GM12878 (cell line): Measurements from ENCODE around the gene MUC7. TPM values are rescaled to one million over a fixed set of nuclear protein-coding genes. Genes with fewer than 3 reads are reported as not detected.

Experiments used
- ATAC-seq: fragments of 200-7000 bp; cut with Tn5 transposase; 3 replicates; pipeline ENCODE4 v1.9.1; 2020; ENCODE audit warnings: mild to moderate bottlenecking, moderate library complexity
- BruUV-seq: library from RNA; stranded (reverse); fragments of 400-500 nt; replicated peaks from 2 replicates; lab custom pipeline; 2021; lab: Mats Ljungman, UMichigan
- CTCF ChIA-PET: fragments of 300-600 bp; sonication (Branson Sonifier 250); formaldehyde crosslinking; extraction: SDS; loops from one replicate; lab custom pipeline; 2021; ENCODE audit warnings: inconsistent platforms; lab: Yijun Ruan, JAX
- POLR2A ChIA-PET: fragments of 350-600 bp; formaldehyde crosslinking; extraction: SDS; loops from one replicate; lab custom pipeline; 2021; ENCODE audit warnings: inconsistent platforms; lab: Charles Lee
- RAD21 ChIA-PET: fragments of 300-600 bp; sonication (Branson Sonifier 250); formaldehyde crosslinking; loops from one replicate; lab custom pipeline; 2023; ENCODE audit warnings: antibody characterized with exemption; ENCODE audit not compliant: unreplicated experiment; lab: Charles Lee
- SMC1A ChIA-PET: fragments of 300-600 bp; sonication (Branson Sonifier 250); formaldehyde crosslinking; loops from one replicate; lab custom pipeline; 2023; ENCODE audit not compliant: unreplicated experiment, uncharacterized antibody; lab: Charles Lee
- DNase-seq: peaks from one replicate; pipeline ENCODE4 v3.0.0-alpha.2; 2011; ENCODE audit warnings: low read depth, low spot score
- FAIRE-seq: peaks from 3 replicates; lab custom pipeline; 2011; peaks lifted over from hg19 to GRCh38; lab: Jason Lieb, UNC
- H2AFZ ChIP-seq: 2 replicates; pipeline ENCODE4 v1.6.0; 2011; ENCODE audit warnings: low read depth, low read length, control low read depth; ENCODE audit not compliant: control insufficient read depth
- H3K27ac ChIP-seq: 2 replicates; pipeline ENCODE4 v1.5.1; 2011; ENCODE audit warnings: control low read depth; ENCODE audit not compliant: control insufficient read depth, insufficient read depth
- H3K27me3 ChIP-seq, 2 experiments: replicated peaks in 1 of 2; 2 replicates each; pipeline versions ENCODE4 v1.6.0 to v1.6.1; 2011; ENCODE audit warnings: low read length in 1 of 2; ENCODE audit not compliant: control insufficient read depth in 2 of 2, insufficient read depth in 2 of 2
- H3K36me3 ChIP-seq, 2 experiments: 2 replicates each; pipeline ENCODE4 v1.5.1; 2011; ENCODE audit warnings: low read length in 1 of 2; ENCODE audit not compliant: control insufficient read depth in 2 of 2, insufficient read depth in 2 of 2
- H3K4me1 ChIP-seq: 2 replicates; pipeline ENCODE4 v1.6.1; 2011; ENCODE audit warnings: mild to moderate bottlenecking, low read length, moderate library complexity, mixed read lengths; ENCODE audit not compliant: control insufficient read depth, insufficient read depth
- H3K4me2 ChIP-seq: 2 replicates; pipeline ENCODE4 v1.6.0; 2011; ENCODE audit warnings: control low read depth; ENCODE audit not compliant: control insufficient read depth, insufficient read depth
- H3K4me3 ChIP-seq: fragments of 200-600 bp; sonication (generic); 2 replicates; pipeline ENCODE4 v1.5.1; 2016
- H3K79me2 ChIP-seq: 2 replicates; pipeline ENCODE4 v1.6.0; 2011; ENCODE audit warnings: low read length; ENCODE audit not compliant: control insufficient read depth, insufficient read depth
- H3K9ac ChIP-seq: 2 replicates; pipeline ENCODE4 v1.8.0; 2011; ENCODE audit warnings: low read length, control low read depth, mixed read lengths; ENCODE audit not compliant: control insufficient read depth, insufficient read depth
- H3K9me3 ChIP-seq: replicated peaks from 3 replicates; pipeline ENCODE4 v1.5.1; 2011; ENCODE audit warnings: mild to moderate bottlenecking, low read length; ENCODE audit not compliant: control insufficient read depth, insufficient read depth
- H4K20me1 ChIP-seq: 2 replicates; pipeline ENCODE4 v1.6.0; 2011; ENCODE audit not compliant: control insufficient read depth, insufficient read depth
- ASH2L ChIP-seq: fragments of 300-600, 200-600 bp; sonication (generic); IDR thresholded peaks from 2 replicates; pipeline ENCODE4 v1.6.1; 2017; ENCODE audit warnings: low read depth, mild to moderate bottlenecking, borderline replicate concordance
- BRCA1 ChIP-seq: IDR thresholded peaks from 2 replicates; pipeline ENCODE4 v1.6.1; 2011; ENCODE audit warnings: low read depth, low read length, improper control_type of control experiment
- CBX5 ChIP-seq: sonication (generic); IDR thresholded peaks from 2 replicates; pipeline ENCODE4 v1.6.1; 2016; ENCODE audit warnings: low read depth, moderate library complexity, mild to moderate bottlenecking, inconsistent platforms
- EED ChIP-seq: sonication (generic); IDR thresholded peaks from 2 replicates; pipeline ENCODE4 v1.6.1; 2016; ENCODE audit warnings: antibody characterized with exemption, low read depth
- KDM1A ChIP-seq: fragments of 200-600 bp; sonication (generic); IDR thresholded peaks from 2 replicates; pipeline ENCODE4 v1.6.1; 2016; ENCODE audit warnings: borderline replicate concordance
- LARP7 ChIP-seq: fragments of 450-650 bp; IDR thresholded peaks from 2 replicates; pipeline ENCODE4 v1.6.1; 2017; ENCODE audit warnings: mild to moderate bottlenecking
- MXI1 ChIP-seq: fragments of 150-350 bp; IDR thresholded peaks from 2 replicates; pipeline ENCODE4 v1.6.1; 2011; ENCODE audit warnings: low read depth, mild to moderate bottlenecking, inconsistent platforms, low read length, improper control_type of control experiment
- NR2C1 ChIP-seq: fragments of 450-650 bp; IDR thresholded peaks from 2 replicates; pipeline ENCODE4 v1.6.1; 2017; ENCODE audit warnings: antibody characterized with exemption, mild to moderate bottlenecking, moderate library complexity
- PML ChIP-seq: IDR thresholded peaks from 2 replicates; pipeline ENCODE4 v1.6.1; 2012; ENCODE audit warnings: low read length, inconsistent platforms
- SRF ChIP-seq, 2 experiments: IDR thresholded peaks; 2 replicates each; pipeline ENCODE4 v1.6.1; 2011; ENCODE audit warnings: low read depth in 2 of 2, low read length in 2 of 2, mild to moderate bottlenecking in 1 of 2, moderate library complexity in 1 of 2
- STAT3 ChIP-seq: IDR thresholded peaks from 2 replicates; pipeline ENCODE4 v1.6.1; 2011; ENCODE audit warnings: low read depth, low read length, improper control_type of control experiment
- TARDBP ChIP-seq: IDR thresholded peaks from 2 replicates; pipeline ENCODE4 v1.6.1; 2016; ENCODE audit warnings: borderline replicate concordance
- ZBED1 ChIP-seq: IDR thresholded peaks from 2 replicates; pipeline ENCODE4 v1.6.1; 2016; ENCODE audit warnings: borderline replicate concordance
- ZNF217 ChIP-seq: fragments of 450-650 bp; IDR thresholded peaks from 2 replicates; pipeline ENCODE4 v1.6.1; 2017; ENCODE audit warnings: antibody characterized with exemption, mild to moderate bottlenecking
- ZSCAN29 ChIP-seq: fragments of 450-650 bp; IDR thresholded peaks from 2 replicates; pipeline ENCODE4 v1.6.1; 2017; ENCODE audit warnings: mild to moderate bottlenecking, moderate library complexity
- ZZZ3 ChIP-seq: IDR thresholded peaks from 2 replicates; pipeline ENCODE4 v1.6.1; 2011; ENCODE audit warnings: low read depth; ENCODE audit not compliant: control insufficient read depth, insufficient read length
- WGBS: methylation state at CpG from one replicate; pipeline ENCODE4 v1.1.6; 2016; ENCODE audit warnings: low lambda C conversion rate; ENCODE audit not compliant: insufficient replicate concordance, insufficient coverage; ENCODE audit errors: missing lambda C conversion rate; 5-methylcytosine and 5-hydroxymethylcytosine counted together
- in situ Hi-C: fragments of 300-500 bp; cut with MboI; formaldehyde crosslinking; loops from 9 replicates; pipeline ENCODE4 v1.14.3; 2018; ENCODE audit warnings: mixed read lengths
- intact Hi-C: fragments of 100-400 bp; cut with micrococcal nuclease; formaldehyde crosslinking; loops from one replicate; pipeline ENCODE4 v1.14.2; 2022; ENCODE audit not compliant: unreplicated experiment
- polyA plus RNA-seq, 11 experiments: library from polyadenylated mRNA; depleted of rRNA in 4 of 11; unstranded in 6 of 11; stranded (reverse) in 5 of 11; fragments of >200 nt; fragmentation: Nextera tagmentation in 4 of 11; fragmentation: Illumina TruSeq in 1 of 11; extraction: Ambion mirVana in 4 of 11; extraction: Trizol in 1 of 11; gene quantifications; 1 replicate in 1 of 11; 2 replicates in 10 of 11; pipeline versions ENCODE4 v1.2.1 to v1.2.3, GENCODE V29; 2011 to 2016; ENCODE audit warnings: inconsistent platforms in 2 of 11, missing spikeins in 2 of 11, low read depth in 1 of 11
- total RNA-seq, 4 experiments: library from RNA; depleted of rRNA in 3 of 4; stranded (reverse); fragments of >200 nt in 3 of 4; fragmentation: Illumina TruSeq in 1 of 4; extraction: Trizol in 1 of 4; gene quantifications; 2 replicates each; pipeline versions ENCODE4 v1.2.1 to v1.2.3, GENCODE V29; 2013 to 2021
- TF ChIP-seq, protein P1 (sequence below): IDR thresholded peaks from 2 replicates; pipeline ENCODE4 v1.6.1; 2012; ENCODE audit warnings: low read depth, low read length, improper control_type of control experiment
- TF ChIP-seq, protein P2 (sequence below): IDR thresholded peaks from 2 replicates; pipeline ENCODE4 v1.6.1; 2012; ENCODE audit warnings: low read depth, low read length, improper control_type of control experiment
- TF ChIP-seq, protein P3 (sequence below): fragments of 450-650 bp; IDR thresholded peaks from 2 replicates; pipeline ENCODE4 v1.6.1; 2016; ENCODE audit warnings: mild to moderate bottlenecking

MUC7 gene
- total and polyA plus RNA-seq, 10 of the 15 experiments (the other 5 are each of a cell fraction or from before 2014, with no cell fraction given): not detected

DNA sequence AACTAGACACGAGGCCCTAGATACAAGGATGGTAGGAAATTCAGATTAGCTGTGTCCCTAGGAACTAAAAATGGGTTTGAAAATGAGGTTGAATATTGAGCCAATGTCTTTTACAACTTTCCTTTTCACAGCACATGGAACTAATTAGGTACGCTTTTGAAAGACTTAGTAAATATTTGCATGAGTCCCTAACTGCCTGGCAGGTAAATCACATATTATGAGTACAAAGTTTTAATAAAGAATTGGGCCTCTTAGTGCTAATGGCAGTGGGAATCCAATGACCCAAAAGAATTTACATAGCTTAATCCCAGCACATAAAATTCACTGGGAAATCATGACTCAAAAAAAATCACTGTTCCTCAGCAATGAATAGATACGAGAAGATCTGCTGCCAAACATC lies 16.8 kb downstream of the MUC7 start:
- ChIA-PET RAD21 (no interaction called here), SMC1A (no interaction called here), CTCF (no interaction called here), POLR2A (no interaction called here)
- Histone ChIP-seq H3K4me1 (no peaks in the 10 kb centered on the region), H3K4me2 (no peak overlapping the region), H3K79me2 (no peaks in the 10 kb centered on the region), H3K27ac (no peak overlapping the region), H3K4me3 (no peak overlapping the region), H4K20me1 (no peaks in the 10 kb centered on the region), H3K36me3 (no peaks in the 10 kb centered on the region), H3K27me3 (no peaks in the 10 kb centered on the region; a peak in 1 of 4 replicates), H3K9ac (no peak overlapping the region), H3K9me3 (no peaks in the 10 kb centered on the region), H2AFZ (no peak overlapping the region)
- ATAC-seq (no peak), FAIRE-seq (no peak), DNase-seq (no peak)
- in situ Hi-C loops (no loop called here), intact Hi-C loops (no loop called here)
- WGBS: 17% methylated on average over 3 of the region's 3 CpGs
- BruUV-seq: no TSS peak
- TF ChIP-seq ZSCAN29: no peak
- no peak for TF ChIP-seq CBX5
- no peak for TF ChIP-seq ASH2L
- TF ChIP-seq, protein P1, sequence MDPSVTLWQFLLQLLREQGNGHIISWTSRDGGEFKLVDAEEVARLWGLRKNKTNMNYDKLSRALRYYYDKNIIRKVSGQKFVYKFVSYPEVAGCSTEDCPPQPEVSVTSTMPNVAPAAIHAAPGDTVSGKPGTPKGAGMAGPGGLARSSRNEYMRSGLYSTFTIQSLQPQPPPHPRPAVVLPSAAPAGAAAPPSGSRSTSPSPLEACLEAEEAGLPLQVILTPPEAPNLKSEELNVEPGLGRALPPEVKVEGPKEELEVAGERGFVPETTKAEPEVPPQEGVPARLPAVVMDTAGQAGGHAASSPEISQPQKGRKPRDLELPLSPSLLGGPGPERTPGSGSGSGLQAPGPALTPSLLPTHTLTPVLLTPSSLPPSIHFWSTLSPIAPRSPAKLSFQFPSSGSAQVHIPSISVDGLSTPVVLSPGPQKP: no peak
- no peak for TF ChIP-seq ZBED1
- no peak for TF ChIP-seq ZNF217
- TF ChIP-seq LARP7: no peak
- TF ChIP-seq SRF (IDR thresholded peaks at IDR 0.05; ENCODE audit: low read depth in 2 of 2, low read length in 2 of 2): no peak
- TF ChIP-seq STAT3: no peak
- TF ChIP-seq, protein P2, sequence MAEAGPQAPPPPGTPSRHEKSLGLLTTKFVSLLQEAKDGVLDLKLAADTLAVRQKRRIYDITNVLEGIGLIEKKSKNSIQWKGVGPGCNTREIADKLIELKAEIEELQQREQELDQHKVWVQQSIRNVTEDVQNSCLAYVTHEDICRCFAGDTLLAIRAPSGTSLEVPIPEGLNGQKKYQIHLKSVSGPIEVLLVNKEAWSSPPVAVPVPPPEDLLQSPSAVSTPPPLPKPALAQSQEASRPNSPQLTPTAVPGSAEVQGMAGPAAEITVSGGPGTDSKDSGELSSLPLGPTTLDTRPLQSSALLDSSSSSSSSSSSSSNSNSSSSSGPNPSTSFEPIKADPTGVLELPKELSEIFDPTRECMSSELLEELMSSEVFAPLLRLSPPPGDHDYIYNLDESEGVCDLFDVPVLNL: no peak
- no peak for TF ChIP-seq NR2C1
- no peak for TF ChIP-seq KDM1A
- no peak for TF ChIP-seq PML
- TF ChIP-seq MXI1: no peak
- TF ChIP-seq EED: no peak
- no peak for TF ChIP-seq BRCA1
- TF ChIP-seq, protein P3, sequence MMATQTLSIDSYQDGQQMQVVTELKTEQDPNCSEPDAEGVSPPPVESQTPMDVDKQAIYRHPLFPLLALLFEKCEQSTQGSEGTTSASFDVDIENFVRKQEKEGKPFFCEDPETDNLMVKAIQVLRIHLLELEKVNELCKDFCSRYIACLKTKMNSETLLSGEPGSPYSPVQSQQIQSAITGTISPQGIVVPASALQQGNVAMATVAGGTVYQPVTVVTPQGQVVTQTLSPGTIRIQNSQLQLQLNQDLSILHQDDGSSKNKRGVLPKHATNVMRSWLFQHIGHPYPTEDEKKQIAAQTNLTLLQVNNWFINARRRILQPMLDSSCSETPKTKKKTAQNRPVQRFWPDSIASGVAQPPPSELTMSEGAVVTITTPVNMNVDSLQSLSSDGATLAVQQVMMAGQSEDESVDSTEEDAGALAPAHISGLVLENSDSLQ: no peak
- TF ChIP-seq ZZZ3: no peak
- TF ChIP-seq TARDBP: no peak
